H9 (cell line): ENCODE measurements around the gene PBX1. TPM values are rescaled to one million over a fixed set of nuclear protein-coding genes. Genes with fewer than 3 reads are reported as not detected.

ENCODE experiments used
- DNase-seq: peaks from one replicate; pipeline ENCODE4 v3.0.0-alpha.2; 2017
- H2AFZ ChIP-seq: one replicate; pipeline ENCODE4 v1.6.1; 2013; ENCODE audit warnings: mild to moderate bottlenecking, low read length, control low read depth, moderate library complexity
- H2AK5ac ChIP-seq: 2 replicates; pipeline ENCODE4 v1.6.1; 2013; ENCODE audit warnings: low read length, control low read depth, mixed read lengths; ENCODE audit not compliant: insufficient read length
- H2BK120ac ChIP-seq: one replicate; pipeline ENCODE4 v1.6.1; 2013; ENCODE audit warnings: low read depth, mild to moderate bottlenecking, low read length, control low read depth, inconsistent platforms; ENCODE audit not compliant: poor library complexity, severe bottlenecking
- H2BK12ac ChIP-seq: 2 replicates; pipeline ENCODE4 v1.6.1; 2013; ENCODE audit warnings: low read length, control low read depth, mixed read lengths, low read depth; ENCODE audit not compliant: insufficient read length
- H2BK15ac ChIP-seq: 2 replicates; pipeline ENCODE4 v1.6.1; 2013; ENCODE audit warnings: low read depth, low read length, control low read depth
- H2BK20ac ChIP-seq: one replicate; pipeline ENCODE4 v1.6.1; 2013; ENCODE audit warnings: low read depth, mild to moderate bottlenecking, low read length, control low read depth, inconsistent platforms; ENCODE audit not compliant: poor library complexity, severe bottlenecking
- H2BK5ac ChIP-seq: 2 replicates; pipeline ENCODE4 v1.6.1; 2013; ENCODE audit warnings: low read length, control low read depth, mixed read lengths; ENCODE audit not compliant: insufficient read length
- H3K14ac ChIP-seq: 2 replicates; pipeline ENCODE4 v1.6.1; 2013; ENCODE audit warnings: low read length, control low read depth; ENCODE audit not compliant: insufficient read depth
- H3K18ac ChIP-seq: 2 replicates; pipeline ENCODE4 v1.6.1; 2013; ENCODE audit warnings: low read depth, mild to moderate bottlenecking, mixed read lengths, low read length, control low read depth; ENCODE audit not compliant: insufficient read length
- H3K23ac ChIP-seq: 2 replicates; pipeline ENCODE4 v1.6.1; 2013; ENCODE audit warnings: low read length, control low read depth, mixed read lengths, low read depth; ENCODE audit not compliant: insufficient read length
- H3K23me2 ChIP-seq: 2 replicates; pipeline ENCODE4 v1.6.1; 2013; ENCODE audit warnings: low read depth, mild to moderate bottlenecking, mixed read lengths, low read length, control low read depth; ENCODE audit not compliant: insufficient read length, poor library complexity, severe bottlenecking
- H3K27ac ChIP-seq: 2 replicates; pipeline ENCODE4 v1.5.1; 2013; ENCODE audit warnings: low read length, control low read depth, mixed read lengths, low read depth; ENCODE audit not compliant: insufficient read length
- H3K27me3 ChIP-seq: 2 replicates; pipeline ENCODE4 v1.6.1; 2013; ENCODE audit warnings: low read length, control low read depth, inconsistent platforms; ENCODE audit not compliant: insufficient read depth
- H3K4ac ChIP-seq: 2 replicates; pipeline ENCODE4 v1.6.1; 2013; ENCODE audit warnings: low read depth, mild to moderate bottlenecking, control low read depth, inconsistent platforms, low read length, moderate library complexity
- H3K4me1 ChIP-seq: 2 replicates; pipeline ENCODE4 v1.6.1; 2013; ENCODE audit warnings: low read length, control low read depth, inconsistent platforms; ENCODE audit not compliant: insufficient read depth
- H3K4me2 ChIP-seq: 2 replicates; pipeline ENCODE4 v1.6.1; 2013; ENCODE audit warnings: low read length, control low read depth, mixed read lengths; ENCODE audit not compliant: insufficient read length, insufficient read depth
- H3K56ac ChIP-seq: 2 replicates; pipeline ENCODE4 v1.6.1; 2013; ENCODE audit warnings: low read depth, mild to moderate bottlenecking, mixed read lengths, low read length, control low read depth; ENCODE audit not compliant: insufficient read length
- H3K79me1 ChIP-seq: 2 replicates; pipeline ENCODE4 v1.6.1; 2013; ENCODE audit warnings: low read depth, mild to moderate bottlenecking, moderate library complexity, low read length, control low read depth, inconsistent platforms; ENCODE audit not compliant: insufficient read depth, poor library complexity, severe bottlenecking
- H3K79me2 ChIP-seq: 2 replicates; pipeline ENCODE4 v1.6.1; 2013; ENCODE audit warnings: low read length, control low read depth, inconsistent platforms; ENCODE audit not compliant: insufficient read depth
- H3K9ac ChIP-seq: 2 replicates; pipeline ENCODE4 v1.6.1; 2013; ENCODE audit warnings: low read length, control low read depth, mixed read lengths; ENCODE audit not compliant: insufficient read length; ENCODE audit errors: extremely low read depth
- H3K9me3 ChIP-seq: one replicate; pipeline ENCODE4 v1.6.1; 2013; ENCODE audit warnings: low read depth, low read length, inconsistent platforms; ENCODE audit not compliant: control insufficient read depth
- H3T11ph ChIP-seq: one replicate; pipeline ENCODE4 v1.6.1; 2013; ENCODE audit warnings: mild to moderate bottlenecking, low read length, control low read depth, inconsistent platforms
- H4K20me1 ChIP-seq: one replicate; pipeline ENCODE4 v1.6.1; 2013; ENCODE audit not compliant: control insufficient read depth, insufficient read length, insufficient read depth
- H4K5ac ChIP-seq: 2 replicates; pipeline ENCODE4 v1.6.1; 2013; ENCODE audit warnings: low read depth, mild to moderate bottlenecking, mixed read lengths, low read length, control low read depth; ENCODE audit not compliant: insufficient read length
- H4K8ac ChIP-seq: replicated peaks from 2 replicates; pipeline ENCODE4 v1.6.1; 2013; ENCODE audit warnings: low read length, control low read depth, mixed read lengths, low read depth; ENCODE audit not compliant: insufficient read length
- H4K91ac ChIP-seq: 2 replicates; pipeline ENCODE4 v1.6.1; 2013; ENCODE audit warnings: low read depth, mild to moderate bottlenecking, moderate library complexity, mixed read lengths, low read length, control low read depth; ENCODE audit not compliant: insufficient read length
- H3K27ac Mint-ChIP-seq, 3 experiments: 2 replicates in 2 of 3; 3 replicates in 1 of 3; pipeline ENCODE4 v1.8.0; 2020 to 2021; ENCODE audit warnings: mixed read lengths in 3 of 3, mild to moderate bottlenecking in 1 of 3, moderate library complexity in 1 of 3
- H3K27me3 Mint-ChIP-seq: 2 replicates; pipeline ENCODE4 v1.8.0; 2021; ENCODE audit warnings: low read depth, mild to moderate bottlenecking, moderate library complexity, mixed read lengths
- H3K36me3 Mint-ChIP-seq, 3 experiments: 2 replicates in 2 of 3; 3 replicates in 1 of 3; pipeline ENCODE4 v1.8.0; 2020 to 2021; ENCODE audit warnings: low read depth in 3 of 3, mixed read lengths in 3 of 3; ENCODE audit not compliant: insufficient read depth in 1 of 3
- H3K4me1 Mint-ChIP-seq, 2 experiments: 2 replicates each; pipeline ENCODE4 v1.8.0; 2020; ENCODE audit warnings: mixed read lengths in 2 of 2
- H3K4me3 Mint-ChIP-seq, 2 experiments: 2 replicates in 1 of 2; 3 replicates in 1 of 2; pipeline ENCODE4 v1.8.0; 2020 to 2021; ENCODE audit warnings: mild to moderate bottlenecking in 2 of 2, mixed read lengths in 2 of 2, moderate library complexity in 1 of 2
- H3K9me3 Mint-ChIP-seq, 2 experiments: 2 replicates in 1 of 2; 3 replicates in 1 of 2; pipeline ENCODE4 v1.8.0; 2020; ENCODE audit warnings: mild to moderate bottlenecking in 2 of 2, mixed read lengths in 2 of 2, moderate library complexity in 1 of 2
- WGBS: extraction: QIAGEN DNeasy Blood & Tissue Kit; methylation state at CpG from one replicate; pipeline ENCODE4 v1.1.7; 2013; ENCODE audit warnings: missing lambda C conversion rate, low lambda C conversion rate, mixed read lengths; ENCODE audit not compliant: insufficient read length; ENCODE audit errors: extremely low coverage; 5-methylcytosine and 5-hydroxymethylcytosine counted together
- total RNA-seq: library from RNA; stranded (reverse); gene quantifications from 2 replicates; pipeline ENCODE4 v1.2.1, GENCODE V29; 2021
- TF ChIP-seq, protein P1 (sequence below): fragments of 200-600 bp; sonication (generic); conservative IDR thresholded peaks from 3 replicates; pipeline ENCODE4 v1.8.0; 2021; ENCODE audit warnings: antibody characterized with exemption, mild to moderate bottlenecking

The PBX1 gene
- total RNA-seq, 1 experiment from 2014 or later, result 142 TPM

DNA sequence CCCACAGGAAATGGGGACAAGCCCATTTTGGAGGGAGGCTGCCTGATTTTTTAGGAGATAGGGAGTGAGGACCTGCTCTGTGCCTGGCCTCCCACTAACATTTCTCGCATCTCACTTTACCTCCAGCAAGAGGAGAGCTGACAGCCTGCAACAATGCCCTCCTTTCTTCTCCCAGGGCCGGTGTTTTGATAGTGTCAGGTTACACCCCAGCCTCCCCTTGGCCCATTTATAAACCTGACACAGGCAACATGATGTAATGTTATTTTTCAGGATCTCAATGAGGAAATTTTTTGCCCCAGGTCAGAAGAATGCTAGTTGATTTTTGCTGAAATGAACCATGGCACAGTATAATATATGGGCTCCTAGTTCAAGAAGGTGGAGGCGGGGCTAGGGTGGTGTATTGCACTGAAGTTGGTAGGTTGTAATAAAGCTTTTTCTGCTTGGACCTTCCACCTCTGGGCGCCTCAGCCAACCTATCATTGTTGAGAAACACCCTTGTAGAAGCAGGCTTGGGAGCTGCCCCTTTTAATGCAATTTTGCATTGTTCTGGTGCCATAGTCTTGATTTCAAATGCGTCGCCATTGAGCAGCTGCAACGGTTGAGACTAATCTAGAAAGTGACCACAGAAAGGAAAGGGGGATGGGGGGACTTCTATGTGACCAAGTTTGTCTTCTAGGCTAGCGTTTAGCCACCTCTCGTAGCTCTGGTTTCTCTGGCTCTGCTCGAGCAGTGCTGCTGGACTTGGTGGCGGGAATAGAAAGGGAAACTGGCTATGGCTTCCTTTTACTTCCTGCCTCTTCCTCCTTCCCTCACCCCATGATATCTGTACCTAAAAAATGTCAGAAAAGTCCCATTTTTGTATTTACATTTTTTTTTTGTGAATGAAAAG is 53.0 kb downstream of the PBX1 start:
- Histone ChIP-seq H3K79me2 (peaks cover 35% of the 10 kb centered on the region; the same call in 1 of the 2 replicates), H3K9me3 (no peaks in the 10 kb centered on the region), H3K27me3 (no peaks in the 10 kb centered on the region), H3K9ac (no peak overlapping the region), H4K8ac (no peak overlapping the region), H3K4ac (no peak overlapping the region), H4K5ac (no peak overlapping the region), H2BK12ac (no peak overlapping the region), H2AFZ (no peak overlapping the region), H3T11ph (no peak overlapping the region), H3K79me1 (peaks cover 8% of the 10 kb centered on the region), H3K56ac (no peak overlapping the region), H2AK5ac (no peak overlapping the region), H3K27ac (no peak overlapping the region), H3K18ac (no peak overlapping the region), H3K14ac (no peak overlapping the region), H3K23ac (no peak overlapping the region), H3K23me2 (no peaks in the 10 kb centered on the region), H3K4me2 (peak overlapping the region; percentile 20), H2BK120ac (no peak overlapping the region), H2BK5ac (no peak overlapping the region), H4K91ac (no peak overlapping the region), H3K4me1 (peaks cover 24% of the 10 kb centered on the region), H4K20me1 (no peaks in the 10 kb centered on the region), H2BK20ac (no peak overlapping the region), H2BK15ac (no peak overlapping the region)
- no peaks in the 10 kb centered on the region for H3K9me3 Mint-ChIP-seq
- DNase-seq, result peak; percentile 55
- H3K4me3 Mint-ChIP-seq, result peak overlapping the region in 1 of 2 experiments; percentile 11; a peak in 2 of 5 replicates
- TF ChIP-seq, protein P1, sequence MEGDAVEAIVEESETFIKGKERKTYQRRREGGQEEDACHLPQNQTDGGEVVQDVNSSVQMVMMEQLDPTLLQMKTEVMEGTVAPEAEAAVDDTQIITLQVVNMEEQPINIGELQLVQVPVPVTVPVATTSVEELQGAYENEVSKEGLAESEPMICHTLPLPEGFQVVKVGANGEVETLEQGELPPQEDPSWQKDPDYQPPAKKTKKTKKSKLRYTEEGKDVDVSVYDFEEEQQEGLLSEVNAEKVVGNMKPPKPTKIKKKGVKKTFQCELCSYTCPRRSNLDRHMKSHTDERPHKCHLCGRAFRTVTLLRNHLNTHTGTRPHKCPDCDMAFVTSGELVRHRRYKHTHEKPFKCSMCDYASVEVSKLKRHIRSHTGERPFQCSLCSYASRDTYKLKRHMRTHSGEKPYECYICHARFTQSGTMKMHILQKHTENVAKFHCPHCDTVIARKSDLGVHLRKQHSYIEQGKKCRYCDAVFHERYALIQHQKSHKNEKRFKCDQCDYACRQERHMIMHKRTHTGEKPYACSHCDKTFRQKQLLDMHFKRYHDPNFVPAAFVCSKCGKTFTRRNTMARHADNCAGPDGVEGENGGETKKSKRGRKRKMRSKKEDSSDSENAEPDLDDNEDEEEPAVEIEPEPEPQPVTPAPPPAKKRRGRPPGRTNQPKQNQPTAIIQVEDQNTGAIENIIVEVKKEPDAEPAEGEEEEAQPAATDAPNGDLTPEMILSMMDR, result no peak
- WGBS, result no CpG with 5 or more reads among the region's 11 CpGs
- peak overlapping the region in 2 of 3 experiments; percentile 52 to 67; a peak in 3 of 7 replicates for H3K27ac Mint-ChIP-seq
- no peaks in the 10 kb centered on the region for H3K27me3 Mint-ChIP-seq
- peaks cover 5 to 7% (median 6%) of the 10 kb centered on the region in 3 experiments; a peak in 5 of 7 replicates for H3K36me3 Mint-ChIP-seq
- peaks cover 86 to 89% of the 10 kb centered on the region in 2 experiments for H3K4me1 Mint-ChIP-seq
